Neural progenitor cell (in vitro differentiated cells): Measurements from ENCODE around the gene DENND5A. TPM values are rescaled to one million over a fixed set of nuclear protein-coding genes. Genes with fewer than 3 reads are reported as not detected.
"Not testable (repeated sequence)": the region's sequence is repeated elsewhere in the genome, so short reads cannot be mapped to it uniquely, and the experiment has no call there.

Source experiments
- DNase-seq: peaks from one replicate; pipeline ENCODE4 v3.0.0-alpha.2; 2016; ENCODE audit warnings: low spot score
- H2AFZ ChIP-seq: fragments of 200-600 bp; sonication (generic); replicated peaks from 2 replicates; pipeline ENCODE4 v1.6.1; 2016; ENCODE audit warnings: antibody characterized with exemption
- H3F3A ChIP-seq: fragments of 200-600 bp; sonication (generic); 2 replicates; pipeline ENCODE4 v1.6.1; 2016; ENCODE audit warnings: antibody characterized with exemption, low read depth
- H3K27ac ChIP-seq: fragments of 200-600 bp; sonication (generic); 2 replicates; pipeline ENCODE4 v1.5.1; 2016; ENCODE audit warnings: mild to moderate bottlenecking
- H3K27me3 ChIP-seq: fragments of 200-600 bp; sonication (generic); 2 replicates; pipeline ENCODE4 v1.6.1; 2016; ENCODE audit warnings: mild to moderate bottlenecking, moderate library complexity
- H3K36me3 ChIP-seq: fragments of 200-600 bp; sonication (generic); 2 replicates; pipeline ENCODE4 v1.5.1; 2016
- H3K4me1 ChIP-seq: fragments of 200-600 bp; sonication (generic); 2 replicates; pipeline ENCODE4 v1.6.1; 2016; ENCODE audit warnings: mixed run types
- H3K4me2 ChIP-seq: fragments of 200-600 bp; sonication (generic); 2 replicates; pipeline ENCODE4 v1.6.1; 2016
- H3K4me3 ChIP-seq: fragments of 200-600 bp; sonication (generic); 2 replicates; pipeline ENCODE4 v1.5.1; 2016
- H3K79me2 ChIP-seq: fragments of 200-600 bp; sonication (generic); 2 replicates; pipeline ENCODE4 v1.6.1; 2016; ENCODE audit warnings: low read depth
- H3K9ac ChIP-seq: fragments of 200-600 bp; sonication (generic); 2 replicates; pipeline ENCODE4 v1.6.1; 2016
- H3K9me3 ChIP-seq: fragments of 200-600 bp; sonication (generic); 2 replicates; pipeline ENCODE4 v1.5.1; 2016; ENCODE audit warnings: low read depth
- H4K20me1 ChIP-seq: fragments of 200-600 bp; sonication (generic); 2 replicates; pipeline ENCODE4 v1.6.1; 2016; ENCODE audit warnings: low read depth
- H3K27ac Mint-ChIP-seq: 3 replicates; pipeline ENCODE4 v1.8.0; 2021; ENCODE audit warnings: mixed read lengths
- H3K27me3 Mint-ChIP-seq: 2 replicates; pipeline ENCODE4 v1.8.0; 2022; ENCODE audit warnings: low read depth, mild to moderate bottlenecking, inconsistent platforms, moderate library complexity, mixed read lengths; ENCODE audit not compliant: insufficient read depth
- H3K36me3 Mint-ChIP-seq: 3 replicates; pipeline ENCODE4 v1.8.0; 2021; ENCODE audit warnings: mixed read lengths
- H3K4me1 Mint-ChIP-seq: 3 replicates; pipeline ENCODE4 v1.8.0; 2021; ENCODE audit warnings: mixed read lengths
- H3K4me3 Mint-ChIP-seq: 3 replicates; pipeline ENCODE4 v1.8.0; 2021; ENCODE audit warnings: mild to moderate bottlenecking, moderate library complexity, mixed read lengths
- H3K9me3 Mint-ChIP-seq: 3 replicates; pipeline ENCODE4 v1.8.0; 2020; ENCODE audit warnings: mixed read lengths
- EZH2 ChIP-seq: fragments of 200-600 bp; sonication (generic); IDR thresholded peaks from 2 replicates; pipeline ENCODE4 v1.6.1; 2017; ENCODE audit warnings: antibody characterized with exemption, mild to moderate bottlenecking, moderate library complexity
- EZH2phosphoT487 ChIP-seq: fragments of 200-600 bp; sonication (generic); IDR thresholded peaks from 2 replicates; pipeline ENCODE4 v1.6.1; 2017; ENCODE audit warnings: antibody characterized with exemption
- total RNA-seq: library from RNA; depleted of rRNA; stranded (reverse); fragments of >200 nt; gene quantifications from 2 replicates; pipeline ENCODE4 v1.2.3, GENCODE V29; 2015; ENCODE audit warnings: low replicate concordance
- TF ChIP-seq, protein P1 (sequence below): fragments of 200-600 bp; sonication (generic); IDR thresholded peaks from 2 replicates; pipeline ENCODE4 v1.5.1; 2017; ENCODE audit warnings: antibody characterized with exemption, mild to moderate bottlenecking

DENND5A gene
- total RNA-seq, 1 donor from 2014 or later = 142 TPM

DNA sequence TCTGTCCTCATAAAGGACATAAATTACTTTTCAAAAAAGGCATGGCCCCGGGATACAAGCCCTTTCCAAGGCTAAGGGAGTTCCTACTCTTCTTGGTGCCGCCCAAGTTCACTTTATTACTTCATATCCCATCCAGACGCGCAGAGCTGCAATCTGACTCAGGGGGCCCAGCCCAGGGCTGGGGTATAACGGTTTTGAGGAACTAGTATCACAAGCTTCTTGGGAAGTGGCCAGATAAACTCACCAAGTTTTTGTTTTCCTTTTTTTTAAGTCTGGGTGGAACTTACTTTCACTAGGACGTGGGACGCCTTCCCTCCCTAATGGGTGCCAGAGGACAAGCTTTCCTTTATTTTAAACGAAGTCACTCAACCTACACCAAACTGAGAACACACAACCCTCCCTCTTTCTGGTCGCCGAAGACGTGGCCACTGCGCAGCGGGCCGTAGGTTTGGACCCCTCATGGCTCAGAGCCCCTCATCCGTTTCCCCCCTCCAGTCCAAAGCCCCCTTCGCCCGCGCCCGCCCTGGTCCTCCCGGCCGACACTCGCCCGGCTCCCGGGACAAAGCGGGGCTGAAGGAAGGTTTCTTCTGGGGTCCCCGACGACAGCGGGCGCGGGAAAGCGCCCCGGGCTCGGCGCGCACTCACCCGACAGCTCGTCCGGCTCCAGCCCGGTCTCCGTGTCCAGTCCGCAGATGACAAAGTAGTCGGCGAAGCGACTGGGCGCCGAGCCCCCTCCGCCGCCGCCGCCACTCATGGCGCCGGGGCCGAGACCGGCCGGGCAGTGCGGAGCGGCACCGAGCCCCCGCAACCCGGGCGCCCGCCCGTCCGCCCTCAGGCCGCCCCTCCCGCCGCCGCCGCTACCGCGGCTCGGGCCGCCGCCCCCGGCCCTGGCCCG lies 587 bp downstream of the DENND5A start:
- peak overlapping the region; percentile 94 for H3K4me2 ChIP-seq
- peaks cover 52% of the 10 kb centered on the region for H3K79me2 ChIP-seq
- peak overlapping the region; percentile 3 for H2AFZ ChIP-seq
- H3K27me3 ChIP-seq = no peaks in the 10 kb centered on the region
- peaks cover 13% of the 10 kb centered on the region for H3K36me3 Mint-ChIP-seq
- H3K27ac ChIP-seq = peak overlapping the region; percentile 80
- no peaks in the 10 kb centered on the region for H3K9me3 Mint-ChIP-seq
- H3K4me3 ChIP-seq = peak overlapping the region; percentile 85
- H3K4me1 ChIP-seq = no peaks in the 10 kb centered on the region
- H4K20me1 ChIP-seq = peaks cover 21% of the 10 kb centered on the region
- no peaks in the 10 kb centered on the region for H3K9me3 ChIP-seq
- no peaks in the 10 kb centered on the region for H3K36me3 ChIP-seq
- TF ChIP-seq EZH2 (no peak), EZH2phosphoT487 (no peak)
- TF ChIP-seq, protein P1, sequence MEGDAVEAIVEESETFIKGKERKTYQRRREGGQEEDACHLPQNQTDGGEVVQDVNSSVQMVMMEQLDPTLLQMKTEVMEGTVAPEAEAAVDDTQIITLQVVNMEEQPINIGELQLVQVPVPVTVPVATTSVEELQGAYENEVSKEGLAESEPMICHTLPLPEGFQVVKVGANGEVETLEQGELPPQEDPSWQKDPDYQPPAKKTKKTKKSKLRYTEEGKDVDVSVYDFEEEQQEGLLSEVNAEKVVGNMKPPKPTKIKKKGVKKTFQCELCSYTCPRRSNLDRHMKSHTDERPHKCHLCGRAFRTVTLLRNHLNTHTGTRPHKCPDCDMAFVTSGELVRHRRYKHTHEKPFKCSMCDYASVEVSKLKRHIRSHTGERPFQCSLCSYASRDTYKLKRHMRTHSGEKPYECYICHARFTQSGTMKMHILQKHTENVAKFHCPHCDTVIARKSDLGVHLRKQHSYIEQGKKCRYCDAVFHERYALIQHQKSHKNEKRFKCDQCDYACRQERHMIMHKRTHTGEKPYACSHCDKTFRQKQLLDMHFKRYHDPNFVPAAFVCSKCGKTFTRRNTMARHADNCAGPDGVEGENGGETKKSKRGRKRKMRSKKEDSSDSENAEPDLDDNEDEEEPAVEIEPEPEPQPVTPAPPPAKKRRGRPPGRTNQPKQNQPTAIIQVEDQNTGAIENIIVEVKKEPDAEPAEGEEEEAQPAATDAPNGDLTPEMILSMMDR = no peak
- peak; percentile 18 for DNase-seq
- peak overlapping the region; percentile 96 for H3K4me3 Mint-ChIP-seq
- peak overlapping the region; percentile 85 for H3K9ac ChIP-seq
- peaks cover 34% of the 10 kb centered on the region for H3K4me1 Mint-ChIP-seq
- H3K27me3 Mint-ChIP-seq = peaks cover 3% of the 10 kb centered on the region
- peaks cover 24% of the 10 kb centered on the region for H3F3A ChIP-seq
- peak overlapping the region; percentile 82 for H3K27ac Mint-ChIP-seq

DNA sequence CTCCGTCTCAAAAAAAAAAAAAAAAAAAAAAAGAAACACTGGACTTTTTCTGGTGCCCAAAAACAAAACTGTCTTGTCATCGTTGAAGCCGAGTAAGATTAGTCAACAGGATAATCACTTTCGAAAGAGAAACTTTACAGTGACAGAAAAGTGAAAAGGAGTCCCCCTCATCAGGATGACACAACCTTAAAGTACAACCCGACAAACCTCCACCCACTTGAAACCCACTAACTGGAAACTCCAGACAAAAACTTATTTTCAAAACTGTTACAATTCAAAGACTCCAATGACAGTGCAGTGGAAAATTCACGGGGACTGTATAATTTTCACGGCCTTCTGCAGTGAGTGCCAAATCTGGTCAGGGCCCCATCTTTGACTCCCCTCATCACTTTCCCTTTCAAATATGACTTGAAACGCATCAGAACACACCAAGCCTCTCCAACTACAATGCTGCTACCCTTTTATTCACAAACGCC lies 1.3 kb downstream of the DENND5A start:
- Histone ChIP-seq H3K4me2 (peak overlapping the region; percentile 94), H3K79me2 (peaks cover 59% of the 10 kb centered on the region), H3F3A (peaks cover 24% of the 10 kb centered on the region), H3K9me3 (no peaks in the 10 kb centered on the region), H3K9ac (peak overlapping the region; percentile 85), H3K27ac (no peak overlapping the region), H2AFZ (no peak overlapping the region), H3K4me3 (peak overlapping the region; percentile 85), H3K27me3 (no peaks in the 10 kb centered on the region), H4K20me1 (peaks cover 23% of the 10 kb centered on the region), H3K36me3 (no peaks in the 10 kb centered on the region), H3K4me1 (no peaks in the 10 kb centered on the region)
- Mint-ChIP-seq H3K9me3 (no peaks in the 10 kb centered on the region), H3K27ac (peak overlapping the region; percentile 82), H3K4me1 (peaks cover 30% of the 10 kb centered on the region), H3K4me3 (peak overlapping the region; percentile 96), H3K27me3 (peaks cover 5% of the 10 kb centered on the region), H3K36me3 (peaks cover 13% of the 10 kb centered on the region)
- DNase-seq = no peak
- TF ChIP-seq EZH2 = no peak
- no peak for TF ChIP-seq EZH2phosphoT487
- TF ChIP-seq, protein P1 = no peak

DNA sequence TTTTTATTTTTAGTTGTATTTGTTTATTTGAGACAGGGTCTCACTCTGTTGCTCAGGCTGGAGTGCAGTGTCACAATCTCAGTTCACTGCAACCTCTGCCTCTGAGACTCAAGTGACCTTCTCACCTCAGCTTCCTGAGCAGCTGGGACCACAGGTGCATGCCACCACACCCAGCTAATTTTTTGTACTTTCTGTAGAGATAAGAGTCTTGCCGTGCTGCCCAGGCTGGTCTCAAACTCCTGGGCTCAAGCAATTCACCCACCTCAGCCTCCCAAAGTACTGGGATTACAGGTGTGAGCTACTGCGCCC lies 4.4 kb downstream of the DENND5A start:
- not testable (repeated sequence) for H3K4me2 ChIP-seq
- peaks cover 23% of the 10 kb centered on the region for H4K20me1 ChIP-seq

More for the DNA sequence above, 4.4 kb downstream of the DENND5A start:
- H2AFZ ChIP-seq, H3K9me3 ChIP-seq, H3K27ac Mint-ChIP-seq, H3K36me3 ChIP-seq, H3K27ac ChIP-seq, H3K4me1 ChIP-seq, H3K4me3 ChIP-seq, H3K9me3 Mint-ChIP-seq, H3K9ac ChIP-seq, H3K4me3 Mint-ChIP-seq, DNase-seq, H3K27me3 ChIP-seq, H3K27me3 Mint-ChIP-seq: not testable (repeated sequence)
- H3F3A ChIP-seq = peaks cover 13% of the 10 kb centered on the region
- peaks cover 90% of the 10 kb centered on the region for H3K79me2 ChIP-seq
- Mint-ChIP-seq H3K36me3 (peaks cover 21% of the 10 kb centered on the region), H3K4me1 (peaks cover 26% of the 10 kb centered on the region)
